Stimulated activated naive CD8-positive, alpha-beta T cell treated with anti-CD3 and anti-CD28 coated beads, Interleukin-15, Interleukin-2, amounts not matched to agents 100 ng/mL and 50 ng/mL, for 24 hours (primary cell): ENCODE results near the gene DHRS4L2.
A peak's percentile ranks its signal among the peaks of the same experiment; 100 is the strongest.
"Not testable (repeated sequence)": the region's sequence is repeated elsewhere in the genome, so short reads cannot be mapped to it uniquely, and the experiment has no call there.

Source experiments
- H3K27ac Mint-ChIP-seq: one replicate; pipeline ENCODE4 v1.8.0; 2021; ENCODE audit warnings: mild to moderate bottlenecking, mixed read lengths
- H3K27me3 Mint-ChIP-seq: one replicate; pipeline ENCODE4 v1.8.0; 2021; ENCODE audit warnings: mixed read lengths
- H3K36me3 Mint-ChIP-seq: one replicate; pipeline ENCODE4 v1.8.0; 2021; ENCODE audit warnings: low read depth, mixed read lengths
- H3K4me1 Mint-ChIP-seq: one replicate; pipeline ENCODE4 v1.8.0; 2021; ENCODE audit warnings: low read depth, mixed read lengths
- H3K4me3 Mint-ChIP-seq: one replicate; pipeline ENCODE4 v1.8.0; 2021; ENCODE audit warnings: mild to moderate bottlenecking, mixed read lengths
- H3K9me3 Mint-ChIP-seq: one replicate; pipeline ENCODE4 v1.8.0; 2021; ENCODE audit warnings: mixed read lengths

The DHRS4L2 gene

GRCh38 chr14:24029687-24030086 is 41.0 kb downstream of the DHRS4L2 start:
- H3K36me3 Mint-ChIP-seq, H3K27ac Mint-ChIP-seq, H3K4me3 Mint-ChIP-seq, H3K4me1 Mint-ChIP-seq, H3K27me3 Mint-ChIP-seq, H3K9me3 Mint-ChIP-seq: not testable (repeated sequence)

- not testable (repeated sequence) for H3K27me3 Mint-ChIP-seq, H3K4me3 Mint-ChIP-seq, H3K9me3 Mint-ChIP-seq, H3K36me3 Mint-ChIP-seq, H3K4me1 Mint-ChIP-seq, H3K27ac Mint-ChIP-seq
Observed at GRCh38 chr14:24031331-24031730, 42.6 kb downstream of the DHRS4L2 start.

DNA sequence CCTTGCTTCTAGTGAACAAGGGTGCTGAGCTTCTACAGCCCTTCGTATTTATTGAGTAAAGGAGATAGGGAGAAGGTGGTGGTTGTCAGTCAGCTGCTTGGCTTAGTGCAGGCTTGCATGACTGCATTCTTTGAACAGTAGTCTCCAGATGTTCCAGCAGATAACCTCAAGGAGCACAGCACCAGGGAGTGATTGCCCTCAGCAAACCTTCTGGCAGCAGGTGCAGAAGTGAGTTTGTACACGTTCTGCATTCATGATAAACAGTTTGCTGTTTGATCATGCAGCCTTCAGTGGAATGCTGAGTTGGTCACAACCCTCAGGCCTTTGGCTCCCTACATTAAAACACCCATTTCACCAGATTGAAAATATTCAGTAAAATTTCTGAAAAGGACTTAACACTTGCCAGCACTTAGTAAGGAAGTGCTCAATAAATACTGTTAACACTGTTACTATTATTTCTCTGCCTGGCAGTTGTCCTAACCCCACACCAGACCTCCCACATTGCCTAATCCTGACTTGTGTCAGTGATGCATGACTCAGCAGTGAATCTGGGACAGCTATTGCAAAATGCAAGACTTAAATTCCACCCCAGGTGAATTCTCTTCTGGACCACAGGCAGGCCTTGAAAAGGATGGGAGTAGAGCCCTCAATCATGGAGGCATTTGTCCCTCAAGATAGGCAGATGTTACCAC is 44.1 kb downstream of the DHRS4L2 start:
- Mint-ChIP-seq H3K4me3 (no peak overlapping the region), H3K4me1 (peaks cover 9% of the 10 kb centered on the region), H3K27me3 (no peaks in the 10 kb centered on the region), H3K27ac (no peak overlapping the region), H3K9me3 (no peaks in the 10 kb centered on the region), H3K36me3 (no peaks in the 10 kb centered on the region)

DNA sequence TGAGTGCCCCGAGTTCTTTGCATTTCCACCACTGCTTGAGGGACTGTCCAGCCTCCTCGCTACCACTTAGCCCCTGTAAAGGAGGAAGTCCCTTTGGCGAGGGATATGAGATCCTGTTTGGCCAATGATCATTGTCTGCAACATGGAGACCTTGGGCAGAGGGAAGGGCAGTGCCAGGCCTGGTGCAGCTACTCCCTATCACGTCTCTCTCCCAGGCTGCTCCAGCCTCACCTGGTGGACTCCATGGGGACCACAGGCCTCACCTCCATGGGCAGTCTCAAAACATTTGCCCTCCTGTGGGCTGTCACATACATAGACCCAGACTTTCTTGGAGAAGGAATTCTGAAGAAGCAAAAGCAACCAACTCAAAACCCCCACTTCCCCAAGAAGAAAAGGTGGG is 47.0 kb downstream of the DHRS4L2 start:
- Mint-ChIP-seq H3K4me3 (peak overlapping the region; percentile 90), H3K27ac (peak overlapping the region; percentile 16)
- H3K27me3 Mint-ChIP-seq, H3K9me3 Mint-ChIP-seq, H3K36me3 Mint-ChIP-seq, H3K4me1 Mint-ChIP-seq: not testable (repeated sequence)

DNA sequence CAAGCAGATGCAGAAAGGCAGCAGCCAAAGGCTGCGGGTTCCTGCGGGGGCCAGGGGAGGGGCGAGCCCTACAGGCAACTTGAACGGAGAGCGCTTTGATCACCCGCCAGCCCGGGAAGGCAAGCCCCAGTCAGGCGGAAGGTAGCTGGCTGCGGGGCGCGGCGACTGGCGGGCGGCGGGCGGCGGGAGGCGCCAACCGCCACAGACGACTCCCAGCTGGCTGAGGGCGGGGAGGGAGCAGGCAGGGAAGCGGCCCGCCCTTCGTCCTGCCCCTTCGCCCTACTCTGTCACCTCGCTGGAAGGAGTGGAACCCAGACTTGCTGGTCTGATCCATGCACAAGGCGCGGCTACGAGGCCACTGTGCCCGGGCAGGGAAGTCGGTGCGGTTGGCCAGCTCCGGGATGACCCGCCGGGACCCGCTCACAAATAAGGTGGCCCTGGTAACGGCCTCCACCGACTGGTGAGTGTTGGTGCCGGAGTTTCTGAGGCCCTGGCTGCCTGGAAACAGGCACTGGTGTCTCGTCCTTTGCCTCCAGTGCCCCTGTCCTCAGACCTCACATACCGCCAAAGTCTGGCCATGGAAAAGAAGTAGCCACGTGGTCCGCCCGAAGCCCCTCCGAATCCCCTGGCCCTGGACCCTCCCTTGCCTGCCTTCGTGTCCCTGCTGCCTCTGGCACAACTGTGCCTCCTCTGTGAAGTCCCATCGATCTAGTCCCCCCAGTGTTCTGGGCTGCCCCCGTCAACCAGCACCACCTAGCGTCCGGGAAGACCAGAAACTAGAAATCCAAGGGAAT is 47.6 kb downstream of the DHRS4L2 start:
- Mint-ChIP-seq H3K27me3 (no peaks in the 10 kb centered on the region), H3K9me3 (no peaks in the 10 kb centered on the region), H3K4me1 (peaks cover 9% of the 10 kb centered on the region), H3K27ac (peak overlapping the region; percentile 82), H3K36me3 (no peaks in the 10 kb centered on the region), H3K4me3 (peak overlapping the region; percentile 90)

DNA sequence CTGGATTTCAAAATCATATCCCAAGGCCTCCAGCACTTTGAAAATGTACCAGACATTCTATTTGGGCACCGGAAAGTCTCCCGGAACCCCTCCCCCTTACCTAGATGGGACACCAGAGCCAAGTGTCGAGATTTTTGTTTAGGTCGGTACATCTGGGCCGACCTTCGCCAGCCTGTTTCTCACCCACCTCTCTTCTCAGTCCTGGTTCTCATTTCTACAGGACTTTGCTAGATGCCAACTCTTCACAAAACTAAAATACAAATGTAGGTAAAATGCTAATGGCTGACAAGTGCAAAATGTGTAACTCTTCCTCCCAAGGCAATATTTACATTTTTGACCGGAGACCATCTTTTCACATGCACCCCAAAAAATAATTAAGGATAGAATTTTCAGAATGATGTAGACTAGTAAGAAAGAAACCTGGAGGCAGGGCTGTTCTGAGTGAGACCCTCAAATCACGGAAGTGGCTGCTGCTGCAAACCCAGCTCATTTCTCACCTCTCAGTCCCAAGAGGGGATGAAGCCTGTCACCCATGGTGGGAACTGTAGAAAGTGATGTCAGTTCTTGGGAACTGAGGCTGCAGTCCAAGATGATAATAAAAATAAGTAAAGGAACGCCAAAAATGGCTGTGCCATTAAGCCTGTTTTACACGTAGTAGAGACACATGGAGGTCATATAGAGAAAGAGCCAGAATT is 48.4 kb downstream of the DHRS4L2 start:
- not testable (repeated sequence) for H3K9me3 Mint-ChIP-seq, H3K27me3 Mint-ChIP-seq, H3K36me3 Mint-ChIP-seq, H3K4me1 Mint-ChIP-seq
- H3K27ac Mint-ChIP-seq, result peak overlapping the region; percentile 82
- H3K4me3 Mint-ChIP-seq, result peak overlapping the region; percentile 90

GRCh38 chr14:24037658-24038037 is 48.9 kb downstream of the DHRS4L2 start:
- Mint-ChIP-seq H3K27me3 (no peaks in the 10 kb centered on the region), H3K9me3 (no peaks in the 10 kb centered on the region), H3K36me3 (no peaks in the 10 kb centered on the region), H3K27ac (no peak overlapping the region), H3K4me3 (no peak overlapping the region), H3K4me1 (peaks cover 9% of the 10 kb centered on the region)

DNA sequence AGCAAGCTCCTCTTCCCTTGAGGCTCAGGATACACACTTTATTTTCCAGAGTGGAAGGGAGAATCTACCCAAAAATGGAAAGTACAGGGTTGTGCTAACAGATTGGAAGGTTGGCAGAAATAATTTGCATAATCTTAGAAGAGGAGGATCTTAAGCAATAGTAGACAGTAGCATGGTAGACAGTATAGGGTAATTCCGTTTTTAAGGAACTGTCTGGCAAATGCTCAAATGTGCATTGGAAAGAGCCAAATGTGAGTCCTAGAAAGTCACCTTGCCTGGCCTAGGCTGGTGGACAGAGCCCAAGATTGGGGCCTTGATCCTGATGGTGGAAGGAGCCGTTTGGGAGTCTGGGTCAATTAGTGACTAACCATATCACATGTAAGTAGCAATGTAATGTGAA is 50.0 kb downstream of the DHRS4L2 start:
- no peaks in the 10 kb centered on the region for H3K9me3 Mint-ChIP-seq
- H3K27me3 Mint-ChIP-seq, result no peaks in the 10 kb centered on the region
- no peaks in the 10 kb centered on the region for H3K36me3 Mint-ChIP-seq
- no peak overlapping the region for H3K27ac Mint-ChIP-seq
- peaks cover 9% of the 10 kb centered on the region for H3K4me1 Mint-ChIP-seq
- no peak overlapping the region for H3K4me3 Mint-ChIP-seq

GRCh38 chr14:24040692-24041091 is 52.0 kb downstream of the DHRS4L2 start:
- H3K27ac Mint-ChIP-seq, result no peak overlapping the region
- no peak overlapping the region for H3K4me3 Mint-ChIP-seq
- no peaks in the 10 kb centered on the region for H3K9me3 Mint-ChIP-seq
- H3K36me3 Mint-ChIP-seq, result no peaks in the 10 kb centered on the region
- H3K4me1 Mint-ChIP-seq, result peaks cover 20% of the 10 kb centered on the region
- H3K27me3 Mint-ChIP-seq, result no peaks in the 10 kb centered on the region

DNA sequence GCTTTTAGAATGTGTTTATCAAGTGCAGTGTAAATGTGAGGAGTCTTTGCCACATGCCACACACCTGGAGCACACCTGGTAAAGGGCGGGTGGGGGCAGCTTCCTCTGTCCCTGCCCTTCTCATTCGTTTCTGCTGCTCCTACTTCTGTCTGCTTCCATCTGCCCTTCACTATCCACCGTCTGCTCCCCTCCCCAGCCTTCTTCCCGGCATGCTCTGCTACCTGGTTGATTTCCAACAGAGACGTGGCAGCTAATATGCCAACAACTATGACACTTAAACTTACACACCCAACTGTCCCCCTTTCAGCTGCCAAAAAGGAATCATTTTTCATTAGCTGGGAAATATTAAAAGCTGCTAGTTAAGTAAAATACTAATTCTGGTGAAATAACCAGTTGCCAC is 54.0 kb downstream of the DHRS4L2 start:
- Mint-ChIP-seq H3K27me3 (peaks cover 3% of the 10 kb centered on the region), H3K27ac (no peak overlapping the region), H3K36me3 (no peaks in the 10 kb centered on the region), H3K4me3 (no peak overlapping the region), H3K4me1 (peaks cover 11% of the 10 kb centered on the region), H3K9me3 (no peaks in the 10 kb centered on the region)

GRCh38 chr14:24049002-24049401 is 60.3 kb downstream of the DHRS4L2 start:
- not testable (repeated sequence) for H3K36me3 Mint-ChIP-seq, H3K27ac Mint-ChIP-seq, H3K4me3 Mint-ChIP-seq, H3K9me3 Mint-ChIP-seq
- H3K4me1 Mint-ChIP-seq, result peaks cover 40% of the 10 kb centered on the region
- peaks cover 25% of the 10 kb centered on the region for H3K27me3 Mint-ChIP-seq

- Mint-ChIP-seq H3K27me3 (peaks cover 29% of the 10 kb centered on the region), H3K4me3 (peak overlapping the region; percentile 69), H3K4me1 (peaks cover 30% of the 10 kb centered on the region)
- H3K9me3 Mint-ChIP-seq, H3K36me3 Mint-ChIP-seq, H3K27ac Mint-ChIP-seq: not testable (repeated sequence)
Observed at GRCh38 chr14:24050753-24051152, 62.0 kb downstream of the DHRS4L2 start.

- H3K36me3 Mint-ChIP-seq, result no peaks in the 10 kb centered on the region
- H3K27ac Mint-ChIP-seq, result peak overlapping the region; percentile 22
- no peaks in the 10 kb centered on the region for H3K9me3 Mint-ChIP-seq
- peak overlapping the region; percentile 69 for H3K4me3 Mint-ChIP-seq
- peaks cover 29% of the 10 kb centered on the region for H3K4me1 Mint-ChIP-seq
- H3K27me3 Mint-ChIP-seq, result peaks cover 28% of the 10 kb centered on the region
Observed at GRCh38 chr14:24051176-24051788, 62.6 kb downstream of the DHRS4L2 start.

DNA sequence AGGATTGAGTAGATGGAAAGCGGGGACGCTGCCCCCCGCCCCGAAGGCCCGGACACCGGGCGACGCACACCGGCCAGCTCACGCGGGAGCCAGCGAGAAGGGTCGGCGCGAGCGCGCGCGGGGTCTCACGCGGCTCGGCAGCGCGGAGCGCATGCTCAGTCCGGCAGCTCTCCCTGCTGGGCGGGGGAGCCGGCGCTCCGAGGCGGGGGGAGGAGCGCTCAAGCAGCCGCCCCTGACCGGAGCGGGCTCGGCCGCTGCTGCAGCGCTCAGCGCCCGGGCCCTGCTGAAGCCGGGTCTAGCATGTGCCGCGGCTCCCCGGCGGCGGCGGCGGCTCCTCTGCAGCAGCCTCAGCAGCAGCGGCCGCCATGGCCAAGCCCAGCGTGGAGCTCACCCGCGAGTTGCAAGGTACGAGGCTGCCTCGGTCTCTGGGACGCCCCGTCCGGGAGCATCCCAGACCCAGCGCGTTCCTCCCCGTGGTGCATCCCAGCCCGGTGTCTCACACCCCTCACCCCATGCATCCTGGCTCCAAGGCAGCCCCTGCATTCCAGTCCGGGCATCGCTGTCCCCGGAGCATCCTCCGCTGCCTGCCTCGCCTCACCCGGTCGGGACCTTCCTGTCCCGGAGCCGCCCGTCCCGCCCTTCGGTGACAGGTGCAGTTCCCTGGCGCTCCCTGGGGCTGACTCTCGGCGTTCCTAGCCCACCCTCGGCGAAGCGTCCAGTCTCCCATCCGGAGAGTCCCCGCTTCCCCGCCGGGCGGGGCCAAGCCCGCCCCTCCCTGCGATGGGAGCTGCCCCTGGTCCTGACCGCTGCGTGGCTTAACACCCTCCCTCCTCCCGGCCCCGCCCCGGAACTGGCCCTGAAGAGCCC is 63.3 kb downstream of the DHRS4L2 start, which contains the start of gene CARMIL3:
Gene CARMIL3 (plus strand): TSS at position 221 of the 867 bp plus-strand sequence. CDS start 145 bp downstream, at position 366.
- H3K27me3 Mint-ChIP-seq, result peaks cover 25% of the 10 kb centered on the region
- H3K4me3 Mint-ChIP-seq, result peak within 1 kb of the TSS; percentile 71
- H3K9me3 Mint-ChIP-seq, result no peaks in the 10 kb centered on the region
- no peaks in the 10 kb centered on the region for H3K36me3 Mint-ChIP-seq
- peaks cover 29% of the 10 kb centered on the region for H3K4me1 Mint-ChIP-seq
- H3K27ac Mint-ChIP-seq, result peak within 1 kb of the TSS; percentile 75
